PFSK-1 (cell line): Measurements from ENCODE around the gene RFX4.

Source experiments
- FOXP2 ChIP-seq: optimal IDR thresholded peaks from 2 replicates; pipeline ENCODE3; 2011; ENCODE audit warnings: borderline replicate concordance, control low read depth, inconsistent platforms; ENCODE audit not compliant: insufficient read depth; ENCODE audit errors: extremely low read length, extremely low read depth
- POLR2AphosphoS5 ChIP-seq: IDR thresholded peaks from 2 replicates; pipeline ENCODE4 v1.6.1; 2012; ENCODE audit warnings: low read depth, mild to moderate bottlenecking, control low read depth, low read length, moderate library complexity
- REST ChIP-seq, 2 experiments: IDR thresholded peaks; 2 replicates each; pipeline versions ENCODE4 v1.6.1 to v1.8.0; 2011 to 2012; ENCODE audit warnings: low read depth in 2 of 2, low read length in 2 of 2, control low read depth in 1 of 2, inconsistent platforms in 1 of 2, mild to moderate bottlenecking in 1 of 2, moderate library complexity in 1 of 2; ENCODE audit not compliant: insufficient read depth in 1 of 2
- SIN3A ChIP-seq: IDR thresholded peaks from 2 replicates; pipeline ENCODE4 v1.6.1; 2012; ENCODE audit warnings: mild to moderate bottlenecking, low read length, moderate library complexity, borderline replicate concordance; ENCODE audit not compliant: insufficient read depth
- TAF1 ChIP-seq: IDR thresholded peaks from 2 replicates; pipeline ENCODE4 v1.6.1; 2012; ENCODE audit warnings: low read length, control low read depth, borderline replicate concordance; ENCODE audit not compliant: insufficient read depth

RFX4 gene

GRCh38 chr12:106790020-106790419 lies 207.2 kb downstream of the RFX4 start:
- no peak for TF ChIP-seq TAF1
- no peak for TF ChIP-seq SIN3A
- no peak for TF ChIP-seq POLR2AphosphoS5
- no peak for TF ChIP-seq REST (IDR thresholded peaks at IDR 0.05; ENCODE audit: insufficient read depth in 1 of 2, low read depth in 2 of 2, low read length in 2 of 2)
- TF ChIP-seq FOXP2: no peak

- TF ChIP-seq REST (IDR thresholded peaks at IDR 0.05; ENCODE audit: insufficient read depth in 1 of 2, low read depth in 2 of 2, low read length in 2 of 2) (no peak), FOXP2 (no peak), POLR2AphosphoS5 (no peak), SIN3A (no peak), TAF1 (no peak)
Measured at GRCh38 chr12:106791531-106791930, 208.7 kb downstream of the RFX4 start.

GRCh38 chr12:106794369-106794768 lies 211.6 kb downstream of the RFX4 start:
- TF ChIP-seq TAF1 (no peak), FOXP2 (no peak), POLR2AphosphoS5 (no peak), REST (IDR thresholded peaks at IDR 0.05; ENCODE audit: insufficient read depth in 1 of 2, low read depth in 2 of 2, low read length in 2 of 2) (no peak), SIN3A (no peak)

GRCh38 chr12:106801167-106801708 lies 218.4 kb downstream of the RFX4 start:
- TF ChIP-seq REST (IDR thresholded peaks at IDR 0.05; ENCODE audit: insufficient read depth in 1 of 2, low read depth in 2 of 2, low read length in 2 of 2): no peak
- TF ChIP-seq TAF1: no peak
- no peak for TF ChIP-seq POLR2AphosphoS5
- no peak for TF ChIP-seq SIN3A
- TF ChIP-seq FOXP2: no peak
